Right kidney (tissue), 9 donors: ENCODE results near the gene DMP1.

Experiments used
- DNase-seq: peaks from one replicate; pipeline ENCODE4 v3.0.0-alpha.2; 2016
- long read RNA-seq, 8 donors: transcript quantifications; one replicate each; lab custom pipeline, GENCODE V29; 2026

Gene DMP1
- long read RNA-seq, donor 1, result 0 reads
- long read RNA-seq, donor 2, result 0 reads
- long read RNA-seq, donor 3, result 0 reads
- long read RNA-seq, donor 4, result 0 reads
- long read RNA-seq, donor 5, result 0 reads
- long read RNA-seq, donor 6, result 0 reads
- long read RNA-seq, donor 7, result 0 reads
- long read RNA-seq, donor 8, result 0 reads

GRCh38 chr4:87649980-87650379 lies at the start of gene DMP1:
Gene DMP1, plus strand, starts transcription at chr4:87650280. Its CDS starts 6,213 bp downstream, at chr4:87656493.
- DNase-seq, result no peak

- no peak for DNase-seq
These were observed 48.7 kb upstream of the DMP1 start for GRCh38 chr4:87601361-87601760.

GRCh38 chr4:87608229-87608628 lies 41.9 kb upstream of the DMP1 start, which contains the start of gene DSPP:
Gene DSPP, plus strand, starts transcription at chr4:87608529. Its CDS starts 2,380 bp downstream, at chr4:87610909.
- no peak for DNase-seq

- DNase-seq, result no peak
These were observed 35.7 kb upstream of the DMP1 start for GRCh38 chr4:87614292-87614890.

GRCh38 chr4:87616268-87616667 lies 33.8 kb upstream of the DMP1 start:
- DNase-seq, result no peak

GRCh38 chr4:87620086-87620485 lies 30.0 kb upstream of the DMP1 start:
- DNase-seq, result no peak

- no peak for DNase-seq
These were observed 29.6 kb upstream of the DMP1 start for GRCh38 chr4:87620491-87620890.

- no peak for DNase-seq
These were observed 27.8 kb upstream of the DMP1 start for GRCh38 chr4:87622303-87622702.

GRCh38 chr4:87624698-87625097 lies 25.4 kb upstream of the DMP1 start:
- DNase-seq, result no peak

GRCh38 chr4:87631668-87632067 lies 18.4 kb upstream of the DMP1 start:
- DNase-seq, result no peak

- no peak for DNase-seq
These were observed 17.6 kb upstream of the DMP1 start for GRCh38 chr4:87632469-87632868.

- DNase-seq, result no peak
These were observed 16.8 kb upstream of the DMP1 start for GRCh38 chr4:87633243-87633642.

- DNase-seq, result no peak
These were observed 5.8 kb upstream of the DMP1 start for GRCh38 chr4:87644286-87644685.

GRCh38 chr4:87650938-87651337 lies 858 bp downstream of the DMP1 start:
- DNase-seq, result no peak

- DNase-seq, result no peak
These were observed 1.9 kb downstream of the DMP1 start for GRCh38 chr4:87651941-87652340.

GRCh38 chr4:87654487-87655044 lies 4.5 kb downstream of the DMP1 start:
- no peak for DNase-seq

- DNase-seq, result no peak
These were observed 7.4 kb downstream of the DMP1 start for GRCh38 chr4:87657525-87657924.

GRCh38 chr4:87659247-87659931 lies 9.3 kb downstream of the DMP1 start:
- DNase-seq, result no peak

- DNase-seq, result no peak
These were observed 12.8 kb downstream of the DMP1 start for GRCh38 chr4:87662871-87663270.

- no peak for DNase-seq
These were observed 19.3 kb downstream of the DMP1 start for GRCh38 chr4:87669373-87669772.

- DNase-seq, result no peak
These were observed 27.7 kb downstream of the DMP1 start for GRCh38 chr4:87677731-87678130.

- no peak for DNase-seq
These were observed 29.5 kb downstream of the DMP1 start for GRCh38 chr4:87679449-87680169.

- DNase-seq, result no peak
These were observed 30.2 kb downstream of the DMP1 start for GRCh38 chr4:87680271-87680670.
